K562 (cell line): ENCODE results near the gene SIK3. TPM values are rescaled to one million over a fixed set of nuclear protein-coding genes. Genes with fewer than 3 reads are reported as not detected.

ENCODE experiments used
- ATAC-seq: fragments of 200-7000 bp; cut with Tn5 transposase; 3 replicates; pipeline ENCODE4 v1.9.1; 2020; ENCODE audit warnings: moderate library complexity
- BruUV-seq: library from RNA; stranded (reverse); fragments of 400-500 nt; replicated peaks from 2 replicates; lab custom pipeline; 2021; lab: Mats Ljungman, UMichigan
- CTCF ChIA-PET: fragments of 300-600 bp; formaldehyde crosslinking; extraction: SDS; loops from one replicate; lab custom pipeline; 2021; ENCODE audit warnings: low intra/inter-chr PET ratio; lab: Yijun Ruan, JAX
- POLR2A ChIA-PET: fragments of 300-600, 350-650 bp; sonication (Branson Sonifier 250); formaldehyde crosslinking; extraction: SDS; loops from one replicate; lab custom pipeline; 2021; ENCODE audit warnings: antibody characterized with exemption, inconsistent platforms; lab: Yijun Ruan, JAX
- DNase-seq, 4 experiments: peaks; one replicate each; pipeline versions ENCODE4 v3.0.0 to v3.0.0-alpha.2; 2011 to 2018; ENCODE audit warnings: low spot score in 3 of 4, mixed read lengths in 3 of 4; ENCODE audit errors: extremely low read depth in 1 of 4
- FAIRE-seq: peaks from 2 replicates; lab custom pipeline; 2011; peaks lifted over from hg19 to GRCh38; lab: Jason Lieb, UNC
- H2AFZ ChIP-seq: 2 replicates; pipeline ENCODE4 v1.6.0; 2011; ENCODE audit warnings: low read depth, low read length, control low read depth, inconsistent platforms
- H3K27ac ChIP-seq: fragments of 200-600 bp; 3 replicates; pipeline ENCODE4 v1.8.0; 2011; ENCODE audit warnings: low read depth, mild to moderate bottlenecking, control low read depth, inconsistent platforms, low read length, moderate library complexity, mixed read lengths; ENCODE audit errors: extremely low read depth
- H3K27me3 ChIP-seq, 2 experiments: fragments of 300-600 bp in 1 of 2; 2 replicates in 1 of 2; 3 replicates in 1 of 2; pipeline versions ENCODE4 v1.6.0 to v1.8.0; 2011; ENCODE audit warnings: inconsistent platforms in 2 of 2, low read length in 2 of 2, mild to moderate bottlenecking in 1 of 2, mixed read lengths in 1 of 2, moderate library complexity in 1 of 2; ENCODE audit not compliant: control insufficient read depth in 2 of 2, insufficient read depth in 2 of 2
- H3K36me3 ChIP-seq: fragments of 300-600 bp; 3 replicates; pipeline ENCODE4 v1.8.0; 2011; ENCODE audit warnings: mild to moderate bottlenecking, low read length, inconsistent platforms; ENCODE audit not compliant: control insufficient read depth, insufficient read depth
- H3K4me1 ChIP-seq, 2 experiments: fragments of 200-600 bp in 1 of 2; replicated peaks in 1 of 2; 2 replicates in 1 of 2; 3 replicates in 1 of 2; pipeline versions ENCODE4 v1.5.1 to v1.8.0; 2011; ENCODE audit warnings: inconsistent platforms in 2 of 2, low read length in 2 of 2, mild to moderate bottlenecking in 1 of 2, mixed read lengths in 1 of 2, moderate library complexity in 1 of 2; ENCODE audit not compliant: control insufficient read depth in 2 of 2, insufficient read depth in 2 of 2
- H3K4me2 ChIP-seq: 2 replicates; pipeline ENCODE4 v1.6.1; 2011; ENCODE audit warnings: low read length, control low read depth, inconsistent platforms, mixed read lengths; ENCODE audit not compliant: insufficient read depth
- H3K4me3 ChIP-seq: fragments of 200-600 bp; sonication (generic), shearing (Covaris generic); 2 replicates; pipeline ENCODE4 v1.5.1; 2016; ENCODE audit warnings: control low read depth, inconsistent platforms
- H3K79me2 ChIP-seq: fragments of 200-600 bp; 3 replicates; pipeline ENCODE4 v1.8.0; 2011; ENCODE audit warnings: low read length, inconsistent platforms; ENCODE audit not compliant: control insufficient read depth, insufficient read depth
- H3K9ac ChIP-seq, 2 experiments: 2 replicates each; pipeline versions ENCODE4 v1.6.0 to v1.6.1; 2011; ENCODE audit warnings: low read depth in 2 of 2, low read length in 2 of 2, control low read depth in 1 of 2, inconsistent platforms in 1 of 2, mild to moderate bottlenecking in 1 of 2, mixed read lengths in 1 of 2; ENCODE audit not compliant: insufficient read depth in 1 of 2
- H3K9me1 ChIP-seq: one replicate; pipeline ENCODE4 v1.6.0; 2011; ENCODE audit warnings: inconsistent platforms, mild to moderate bottlenecking, low read length, moderate library complexity; ENCODE audit not compliant: control insufficient read depth, insufficient read depth
- H3K9me3 ChIP-seq: replicated peaks from 2 replicates; pipeline ENCODE4 v1.5.1; 2011; ENCODE audit warnings: low read depth, low read length, inconsistent platforms; ENCODE audit not compliant: control insufficient read depth, insufficient read depth
- H4K20me1 ChIP-seq: replicated peaks from 2 replicates; pipeline ENCODE4 v1.6.1; 2011; ENCODE audit warnings: low read length, inconsistent platforms, mixed read lengths; ENCODE audit not compliant: control insufficient read depth, insufficient read depth
- CBFB ChIP-seq: sonication (generic); formaldehyde crosslinking; IDR thresholded peaks from 2 replicates; pipeline ENCODE4 v1.4.0; 2020; ENCODE audit warnings: mild to moderate bottlenecking, missing genetic modification reagents
- COPS2 ChIP-seq: fragments of 450-650 bp; conservative IDR thresholded peaks from 2 replicates; pipeline ENCODE4 v1.6.1; 2016; ENCODE audit warnings: mild to moderate bottlenecking, moderate library complexity
- E2F1 ChIP-seq: sonication (generic); formaldehyde crosslinking; IDR thresholded peaks from 2 replicates; pipeline ENCODE4 v1.8.1; 2023; ENCODE audit warnings: mild to moderate bottlenecking, missing genetic modification reagents, moderate library complexity
- HDAC3 ChIP-seq: fragments of 450-650 bp; IDR thresholded peaks from 2 replicates; pipeline ENCODE4 v1.6.1; 2018; ENCODE audit warnings: borderline replicate concordance, mild to moderate bottlenecking, moderate library complexity; ENCODE audit not compliant: partially characterized antibody
- HEY1 ChIP-seq: fragments of 250-450 bp; sonication (Bioruptor Pico); IDR thresholded peaks from 2 replicates; pipeline ENCODE4 v1.5.0; 2020; ENCODE audit warnings: mild to moderate bottlenecking, moderate library complexity, borderline replicate concordance
- RBM34 ChIP-seq: fragments of 200-400 bp; formaldehyde crosslinking; IDR thresholded peaks from 2 replicates; pipeline ENCODE4 v1.6.1; 2018; ENCODE audit warnings: low read length, borderline replicate concordance; ENCODE audit not compliant: insufficient read depth
- TBL1XR1 ChIP-seq, 2 experiments: IDR thresholded peaks; 2 replicates each; pipeline ENCODE4 v1.6.1; 2012; ENCODE audit warnings: improper control_type of control experiment in 2 of 2, low read length in 2 of 2, mild to moderate bottlenecking in 1 of 2
- TEAD1 ChIP-seq, 2 experiments: fragments of 450-650 bp in 1 of 2; sonication (generic) in 1 of 2; formaldehyde crosslinking; IDR thresholded peaks; 2 replicates each; pipeline versions ENCODE4 v1.4.0 to v1.8.0; 2020 to 2022; ENCODE audit warnings: mild to moderate bottlenecking in 2 of 2, missing genetic modification reagents in 1 of 2
- TRIM28 ChIP-seq: fragments of 450-650 bp; IDR thresholded peaks from 2 replicates; pipeline ENCODE4 v1.6.1; 2017
- VEZF1 ChIP-seq: fragments of 200-800 bp; sonication (Bioruptor generic); IDR thresholded peaks from 2 replicates; pipeline ENCODE4 v1.6.1; 2017; ENCODE audit warnings: missing genetic modification characterization, missing compliant biosample characterization
- ZNF140 ChIP-seq: fragments of 250-450 bp; sonication (Bioruptor Pico); IDR thresholded peaks from 2 replicates; pipeline ENCODE4 v1.8.0; 2021; ENCODE audit warnings: moderate library complexity, mild to moderate bottlenecking, inconsistent platforms
- ZNF253 ChIP-seq: fragments of 250-450 bp; sonication (Bioruptor Pico); conservative IDR thresholded peaks from 2 replicates; pipeline ENCODE4 v1.6.1; 2021; ENCODE audit warnings: mild to moderate bottlenecking
- WGBS: fragments of 100-300 bp; shearing (Covaris generic); methylation state at CpG from one replicate; pipeline ENCODE4 v1.1.6; 2016; ENCODE audit warnings: low coverage, mixed read lengths; ENCODE audit not compliant: insufficient coverage; ENCODE audit errors: missing lambda C conversion rate; 5-methylcytosine and 5-hydroxymethylcytosine counted together
- in situ Hi-C: fragments of 300-500 bp; cut with MboI; formaldehyde crosslinking; loops from 4 replicates; pipeline ENCODE4 v1.15.0; 2018; ENCODE audit warnings: inconsistent platforms, mixed read lengths
- intact Hi-C: fragments of 100-400 bp; cut with micrococcal nuclease; formaldehyde crosslinking; loops from 2 replicates; pipeline ENCODE4 v1.14.2; 2022
- polyA plus RNA-seq, 8 experiments: library from polyadenylated mRNA; depleted of rRNA in 4 of 8; stranded (reverse) in 5 of 8; unstranded in 3 of 8; fragments of >200 nt; fragmentation: Nextera tagmentation in 2 of 8; fragmentation: Illumina TruSeq in 1 of 8; extraction: Ambion mirVana in 2 of 8; extraction: Trizol in 1 of 8; gene quantifications; 2 replicates each; pipeline versions ENCODE4 v1.2.1 to v1.2.3, GENCODE V29; 2011 to 2014; ENCODE audit warnings: inconsistent platforms in 1 of 8, missing spikeins in 1 of 8
- total RNA-seq, 7 experiments: library from RNA; depleted of rRNA in 6 of 7; stranded (reverse); fragments of >200 nt in 6 of 7; fragmentation: Illumina TruSeq in 2 of 7; extraction: Trizol in 2 of 7; gene quantifications; 2 replicates each; pipeline versions ENCODE4 v1.2.1 to v1.2.3, GENCODE V29; 2011 to 2021; ENCODE audit warnings: low replicate concordance in 1 of 7
- TF ChIP-seq, protein P1 (sequence below): sonication (generic); formaldehyde crosslinking; IDR thresholded peaks from 2 replicates; pipeline ENCODE4 v1.8.0; 2022; ENCODE audit warnings: missing genetic modification reagents, mild to moderate bottlenecking, moderate library complexity, borderline replicate concordance
- TF ChIP-seq, protein P2 (sequence below): fragments of 250-450 bp; sonication (Bioruptor Pico); IDR thresholded peaks from 2 replicates; pipeline ENCODE4 v1.4.0; 2020

Gene SIK3
- total and polyA plus RNA-seq, 9 of the 15 experiments (the other 6 are each of a cell fraction or from before 2014, with no cell fraction given) = 1.6 to 21.6 (median 8.0) TPM

GRCh38 chr11:116804001-116804400 lies 294.2 kb downstream of the SIK3 start:
- Histone ChIP-seq H3K9me3 (no peaks in the 10 kb centered on the region), H2AFZ (no peak overlapping the region), H3K9me1 (no peaks in the 10 kb centered on the region), H3K4me3 (no peak overlapping the region), H3K4me2 (no peak overlapping the region), H3K27ac (no peak overlapping the region), H3K27me3 (peaks cover 4 to 14% of the 10 kb centered on the region in 2 experiments; a peak in 3 of 5 replicates), H4K20me1 (no peaks in the 10 kb centered on the region; the same call in 1 of the 2 replicates), H3K36me3 (no peaks in the 10 kb centered on the region), H3K4me1 (no peaks in the 10 kb centered on the region), H3K9ac (no peak overlapping the region), H3K79me2 (no peaks in the 10 kb centered on the region)
- DNase-seq = no peak
- POLR2A ChIA-PET = no interaction called here
- intact Hi-C loops (no loop called here), in situ Hi-C loops (no loop called here)
- CTCF ChIA-PET = no interaction called here
- WGBS = 4% methylated on average over 3 of the region's 3 CpGs
- no peak for ATAC-seq
- FAIRE-seq = no peak
- BruUV-seq = no TSS peak
- no peak for TF ChIP-seq HDAC3
- no peak for TF ChIP-seq TRIM28
- TF ChIP-seq, protein P1, sequence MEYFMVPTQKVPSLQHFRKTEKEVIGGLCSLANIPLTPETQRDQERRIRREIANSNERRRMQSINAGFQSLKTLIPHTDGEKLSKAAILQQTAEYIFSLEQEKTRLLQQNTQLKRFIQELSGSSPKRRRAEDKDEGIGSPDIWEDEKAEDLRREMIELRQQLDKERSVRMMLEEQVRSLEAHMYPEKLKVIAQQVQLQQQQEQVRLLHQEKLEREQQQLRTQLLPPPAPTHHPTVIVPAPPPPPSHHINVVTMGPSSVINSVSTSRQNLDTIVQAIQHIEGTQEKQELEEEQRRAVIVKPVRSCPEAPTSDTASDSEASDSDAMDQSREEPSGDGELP (CRISPR knock-in tag) = no peak
- TF ChIP-seq ZNF140 (CRISPR knock-in tag) = no peak
- TF ChIP-seq TEAD1 (CRISPR knock-in tag; IDR thresholded peaks at IDR 0.05) = no peak
- no peak for TF ChIP-seq VEZF1 (CRISPR knock-in tag)
- no peak for TF ChIP-seq TBL1XR1 (IDR thresholded peaks at IDR 0.05; ENCODE audit: low read length in 2 of 2)
- no peak for TF ChIP-seq CBFB (CRISPR knock-in tag)
- TF ChIP-seq HEY1 (CRISPR knock-in tag) = no peak
- no peak for TF ChIP-seq COPS2
- TF ChIP-seq E2F1 (CRISPR knock-in tag) = no peak
- no peak for TF ChIP-seq ZNF253 (CRISPR knock-in tag)
- TF ChIP-seq RBM34 = no peak
- TF ChIP-seq, protein P2, sequence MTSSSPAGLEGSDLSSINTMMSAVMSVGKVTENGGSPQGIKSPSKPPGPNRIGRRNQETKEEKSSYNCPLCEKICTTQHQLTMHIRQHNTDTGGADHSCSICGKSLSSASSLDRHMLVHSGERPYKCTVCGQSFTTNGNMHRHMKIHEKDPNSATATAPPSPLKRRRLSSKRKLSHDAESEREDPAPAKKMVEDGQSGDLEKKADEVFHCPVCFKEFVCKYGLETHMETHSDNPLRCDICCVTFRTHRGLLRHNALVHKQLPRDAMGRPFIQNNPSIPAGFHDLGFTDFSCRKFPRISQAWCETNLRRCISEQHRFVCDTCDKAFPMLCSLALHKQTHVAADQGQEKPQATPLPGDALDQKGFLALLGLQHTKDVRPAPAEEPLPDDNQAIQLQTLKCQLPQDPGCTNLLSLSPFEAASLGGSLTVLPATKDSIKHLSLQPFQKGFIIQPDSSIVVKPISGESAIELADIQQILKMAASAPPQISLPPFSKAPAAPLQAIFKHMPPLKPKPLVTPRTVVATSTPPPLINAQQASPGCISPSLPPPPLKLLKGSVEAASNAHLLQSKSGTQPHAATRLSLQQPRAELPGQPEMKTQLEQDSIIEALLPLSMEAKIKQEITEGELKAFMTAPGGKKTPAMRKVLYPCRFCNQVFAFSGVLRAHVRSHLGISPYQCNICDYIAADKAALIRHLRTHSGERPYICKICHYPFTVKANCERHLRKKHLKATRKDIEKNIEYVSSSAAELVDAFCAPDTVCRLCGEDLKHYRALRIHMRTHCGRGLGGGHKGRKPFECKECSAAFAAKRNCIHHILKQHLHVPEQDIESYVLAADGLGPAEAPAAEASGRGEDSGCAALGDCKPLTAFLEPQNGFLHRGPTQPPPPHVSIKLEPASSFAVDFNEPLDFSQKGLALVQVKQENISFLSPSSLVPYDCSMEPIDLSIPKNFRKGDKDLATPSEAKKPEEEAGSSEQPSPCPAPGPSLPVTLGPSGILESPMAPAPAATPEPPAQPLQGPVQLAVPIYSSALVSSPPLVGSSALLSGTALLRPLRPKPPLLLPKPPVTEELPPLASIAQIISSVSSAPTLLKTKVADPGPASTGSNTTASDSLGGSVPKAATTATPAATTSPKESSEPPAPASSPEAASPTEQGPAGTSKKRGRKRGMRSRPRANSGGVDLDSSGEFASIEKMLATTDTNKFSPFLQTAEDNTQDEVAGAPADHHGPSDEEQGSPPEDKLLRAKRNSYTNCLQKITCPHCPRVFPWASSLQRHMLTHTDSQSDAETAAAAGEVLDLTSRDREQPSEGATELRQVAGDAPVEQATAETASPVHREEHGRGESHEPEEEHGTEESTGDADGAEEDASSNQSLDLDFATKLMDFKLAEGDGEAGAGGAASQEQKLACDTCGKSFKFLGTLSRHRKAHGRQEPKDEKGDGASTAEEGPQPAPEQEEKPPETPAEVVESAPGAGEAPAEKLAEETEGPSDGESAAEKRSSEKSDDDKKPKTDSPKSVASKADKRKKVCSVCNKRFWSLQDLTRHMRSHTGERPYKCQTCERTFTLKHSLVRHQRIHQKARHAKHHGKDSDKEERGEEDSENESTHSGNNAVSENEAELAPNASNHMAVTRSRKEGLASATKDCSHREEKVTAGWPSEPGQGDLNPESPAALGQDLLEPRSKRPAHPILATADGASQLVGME = no peak
